GM19468 (cell line): ENCODE data around the gene LRRFIP1.

Experiments
- ATAC-seq: cut with Tn5 transposase; IDR thresholded peaks from one replicate; pipeline ENCODE4 v1.9.1; 2021; ENCODE audit warnings: mild to moderate bottlenecking, moderate library complexity, moderate number of reproducible peaks; ENCODE audit not compliant: unreplicated experiment; ENCODE audit errors: extremely low read depth

LRRFIP1 gene

DNA sequence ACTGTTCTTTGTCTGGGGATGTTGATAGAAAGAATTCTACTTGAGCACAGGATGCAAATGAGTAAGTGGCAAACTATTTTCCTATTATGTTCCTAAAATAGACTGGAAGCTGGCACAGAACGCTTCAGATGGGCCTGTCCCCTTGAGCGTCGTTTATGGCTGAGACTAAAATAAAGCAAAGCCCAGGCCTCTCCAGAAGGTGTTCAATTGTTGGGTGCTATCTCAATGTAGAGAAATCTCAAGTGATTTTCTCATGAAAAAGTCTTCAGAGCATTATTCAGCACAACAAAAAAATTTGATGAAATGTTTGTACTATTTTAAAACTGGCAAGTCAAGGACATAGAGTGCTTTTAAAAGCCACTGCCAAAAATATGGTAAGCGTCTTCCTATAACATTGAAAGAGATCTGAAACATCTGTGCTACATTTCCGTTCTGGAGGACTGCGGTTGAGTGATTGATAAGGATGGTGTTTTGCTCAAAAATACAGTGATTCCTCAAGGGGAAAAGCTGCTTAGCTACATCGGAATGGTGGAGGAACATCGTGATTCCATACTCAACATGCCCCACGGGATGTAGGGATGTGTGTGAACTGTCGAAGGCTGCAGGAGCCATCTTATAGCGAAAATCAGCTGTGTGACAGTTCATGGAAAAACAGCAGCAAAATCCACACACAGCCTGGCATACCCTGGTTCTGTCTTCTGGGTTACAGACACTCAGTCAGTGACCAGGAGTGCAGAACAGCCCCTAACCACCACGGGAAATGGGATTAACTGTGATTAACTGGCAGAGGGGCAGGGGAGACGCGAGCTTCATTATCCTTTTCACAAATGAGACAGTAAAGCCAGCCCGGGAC lies 10.4 kb upstream of the LRRFIP1 start:
- ATAC-seq: no peak

DNA sequence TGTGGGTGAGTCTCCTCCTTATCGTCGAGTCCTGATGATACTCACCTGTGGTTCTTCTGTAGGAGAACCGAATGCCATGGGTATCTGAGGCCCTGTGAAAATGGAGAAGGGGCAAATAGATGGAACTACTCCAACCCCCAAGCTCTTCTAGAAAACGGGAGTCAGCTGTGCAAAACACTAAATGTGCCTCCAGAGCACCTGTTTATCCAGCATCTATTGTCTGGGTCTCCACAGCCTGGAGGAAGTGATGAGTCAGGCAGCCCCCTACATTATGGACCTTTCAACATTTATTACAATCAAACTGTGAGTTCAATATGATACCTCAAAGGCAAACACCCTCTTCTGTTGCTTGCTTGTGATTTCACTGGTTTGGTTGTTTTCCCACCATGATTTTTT lies 9.8 kb upstream of the LRRFIP1 start:
- no peak for ATAC-seq

DNA sequence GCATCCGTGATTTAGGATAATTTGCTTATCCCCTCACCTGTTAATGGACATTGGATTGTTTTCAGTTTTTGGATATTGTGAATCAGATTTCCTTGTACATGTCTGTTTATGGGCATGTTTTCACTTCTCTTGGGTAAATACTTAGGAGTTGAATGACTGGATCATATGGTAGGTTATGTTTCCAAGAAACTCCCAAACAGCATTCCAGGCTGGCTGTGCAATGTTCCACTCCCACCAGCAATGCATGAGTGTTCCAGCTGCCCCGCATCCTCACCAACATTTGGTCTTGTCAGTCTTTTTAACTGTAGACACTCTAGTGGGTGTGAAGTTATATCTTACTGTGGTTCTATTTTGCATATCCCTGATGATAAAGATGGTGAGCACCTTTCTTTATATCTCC lies 8.9 kb upstream of the LRRFIP1 start:
- no peak for ATAC-seq

DNA sequence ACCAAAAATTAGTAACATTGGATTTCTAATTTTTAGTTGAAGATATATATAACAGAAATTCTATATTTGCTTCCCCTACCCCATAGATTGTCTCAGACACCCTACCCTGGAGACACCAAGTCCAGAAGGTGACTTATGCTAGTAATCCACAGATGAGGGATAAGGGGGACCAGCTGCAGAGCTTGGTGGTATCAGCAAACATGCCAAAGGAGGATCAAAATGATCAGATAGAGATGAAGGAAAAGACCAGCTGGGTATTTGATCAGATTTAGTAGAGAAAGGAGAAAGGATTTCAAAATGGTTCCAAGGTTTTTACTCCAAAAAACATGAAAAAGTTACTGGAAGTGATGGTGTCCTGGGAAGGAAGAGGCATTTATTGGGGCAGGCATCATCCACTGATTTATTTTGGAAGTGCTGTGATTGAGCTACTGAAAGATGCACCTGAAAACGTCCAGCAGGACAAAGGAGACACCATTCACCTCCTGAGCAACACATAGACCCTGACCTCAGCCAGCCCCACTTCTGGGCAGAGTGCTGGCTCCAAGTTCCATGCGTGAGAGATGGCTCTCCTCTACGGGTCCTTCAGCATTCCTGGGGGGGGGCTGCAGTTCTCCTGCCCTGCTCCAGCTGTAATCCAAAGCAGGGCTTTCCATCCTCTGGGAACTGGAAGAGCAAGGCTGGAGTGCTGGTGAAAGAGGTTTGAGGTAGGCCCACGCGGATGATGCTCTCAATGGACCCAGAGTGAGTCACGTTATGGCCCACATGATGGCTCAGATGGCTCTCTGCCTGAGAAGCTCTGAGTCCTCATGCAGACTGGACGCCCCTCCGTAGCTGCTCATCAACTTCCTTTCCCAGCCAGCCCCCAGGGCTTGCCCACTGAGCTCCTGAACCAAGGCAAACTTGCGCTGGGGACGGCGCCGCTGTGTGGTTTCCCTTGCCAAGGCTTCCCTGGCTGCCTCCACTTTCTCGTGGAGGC lies 3.7 kb upstream of the LRRFIP1 start:
- no peak for ATAC-seq

DNA sequence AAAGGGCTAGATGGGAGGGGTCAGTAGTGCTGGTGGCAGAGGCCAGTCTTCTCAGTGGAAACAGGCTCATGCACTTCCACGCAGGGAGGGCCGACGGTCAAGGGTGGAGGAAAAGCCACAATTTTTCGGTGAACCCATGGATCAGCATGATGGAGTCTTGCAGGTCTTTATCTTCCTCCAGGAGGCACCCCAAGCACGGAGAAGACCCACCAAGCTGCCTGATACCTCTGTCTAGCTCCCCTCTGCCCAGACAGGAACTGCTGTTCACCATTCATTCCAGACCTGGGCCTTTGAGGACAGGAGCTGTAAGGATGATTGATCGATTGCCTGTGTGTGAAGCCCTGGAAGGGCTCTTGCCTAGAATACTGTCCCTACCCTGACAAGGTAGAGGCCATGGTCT lies 2.8 kb upstream of the LRRFIP1 start:
- no peak for ATAC-seq

DNA sequence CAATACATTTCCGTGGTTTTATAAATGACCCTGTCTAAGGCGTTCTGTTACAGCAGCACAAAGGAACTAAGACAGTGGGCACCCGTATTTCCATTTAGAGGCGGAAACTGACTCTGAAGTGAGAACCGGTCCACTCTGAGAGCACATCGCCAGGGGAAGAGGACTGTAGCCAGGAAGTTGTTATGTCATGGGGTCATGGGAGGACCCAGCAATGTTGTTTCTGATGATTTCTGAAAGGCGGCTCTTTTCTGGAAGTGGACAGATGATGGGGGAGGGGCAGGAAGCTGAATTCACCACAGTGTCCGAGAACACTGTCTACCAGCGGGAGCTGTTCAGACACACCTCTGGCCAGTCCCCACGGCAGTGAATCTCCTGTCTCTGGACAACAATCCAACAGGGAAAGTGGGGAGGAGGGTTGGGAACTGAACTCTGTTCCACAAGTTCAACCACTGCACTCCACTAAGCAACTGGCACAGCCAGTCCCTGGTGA lies 2.1 kb upstream of the LRRFIP1 start:
- no peak for ATAC-seq

DNA sequence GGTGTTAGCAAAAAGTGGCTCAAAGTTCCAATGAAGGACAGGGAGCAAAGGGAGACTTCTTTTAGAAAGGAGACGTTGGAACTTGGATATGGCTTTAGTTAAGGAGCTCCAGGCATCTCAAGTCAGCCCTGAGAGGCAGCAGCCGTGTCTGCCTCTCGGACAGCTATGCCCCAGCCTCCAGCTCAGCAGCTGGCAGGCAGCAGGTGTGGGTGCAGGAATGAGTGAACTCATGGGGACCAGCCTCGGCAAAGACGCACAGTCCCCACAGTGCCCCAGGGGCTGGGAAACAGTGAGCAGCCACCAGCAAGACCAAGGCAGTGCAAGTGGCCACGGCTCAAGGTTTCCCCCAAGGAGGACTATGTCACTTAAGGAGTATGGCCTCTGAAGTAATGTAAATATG lies 1.6 kb upstream of the LRRFIP1 start:
- no peak for ATAC-seq

DNA sequence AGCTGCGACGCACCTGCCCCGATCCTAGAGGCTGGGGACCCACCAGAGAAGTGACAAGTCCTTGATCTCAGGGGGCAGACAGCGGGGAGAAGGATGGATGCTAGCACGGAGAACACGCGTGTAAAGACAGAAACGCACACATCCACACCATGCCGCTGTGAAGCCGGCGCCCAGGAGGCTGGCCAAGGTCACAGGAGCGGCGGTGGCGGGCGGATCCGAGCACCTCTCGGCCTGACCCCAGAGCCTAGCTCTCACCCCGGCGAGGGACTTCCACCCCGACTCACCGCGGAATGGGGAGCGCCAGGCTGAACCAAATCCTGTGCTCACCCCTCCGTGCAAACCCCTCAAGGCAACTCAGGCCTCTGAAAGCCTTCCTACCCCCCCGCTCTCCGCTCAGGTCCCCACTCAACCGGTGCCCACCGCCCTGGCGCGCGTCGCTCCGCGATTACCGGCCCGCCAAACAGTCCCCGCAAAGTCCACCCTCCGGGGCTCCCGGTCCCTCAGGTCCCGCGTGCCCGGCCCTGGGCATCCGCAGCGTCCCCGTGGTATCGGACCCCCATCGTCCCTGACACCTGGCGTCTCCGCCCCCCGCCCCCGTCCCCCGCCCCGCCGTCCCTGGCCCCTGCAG lies 460 bp upstream of the LRRFIP1 start:
- ATAC-seq: no peak

DNA sequence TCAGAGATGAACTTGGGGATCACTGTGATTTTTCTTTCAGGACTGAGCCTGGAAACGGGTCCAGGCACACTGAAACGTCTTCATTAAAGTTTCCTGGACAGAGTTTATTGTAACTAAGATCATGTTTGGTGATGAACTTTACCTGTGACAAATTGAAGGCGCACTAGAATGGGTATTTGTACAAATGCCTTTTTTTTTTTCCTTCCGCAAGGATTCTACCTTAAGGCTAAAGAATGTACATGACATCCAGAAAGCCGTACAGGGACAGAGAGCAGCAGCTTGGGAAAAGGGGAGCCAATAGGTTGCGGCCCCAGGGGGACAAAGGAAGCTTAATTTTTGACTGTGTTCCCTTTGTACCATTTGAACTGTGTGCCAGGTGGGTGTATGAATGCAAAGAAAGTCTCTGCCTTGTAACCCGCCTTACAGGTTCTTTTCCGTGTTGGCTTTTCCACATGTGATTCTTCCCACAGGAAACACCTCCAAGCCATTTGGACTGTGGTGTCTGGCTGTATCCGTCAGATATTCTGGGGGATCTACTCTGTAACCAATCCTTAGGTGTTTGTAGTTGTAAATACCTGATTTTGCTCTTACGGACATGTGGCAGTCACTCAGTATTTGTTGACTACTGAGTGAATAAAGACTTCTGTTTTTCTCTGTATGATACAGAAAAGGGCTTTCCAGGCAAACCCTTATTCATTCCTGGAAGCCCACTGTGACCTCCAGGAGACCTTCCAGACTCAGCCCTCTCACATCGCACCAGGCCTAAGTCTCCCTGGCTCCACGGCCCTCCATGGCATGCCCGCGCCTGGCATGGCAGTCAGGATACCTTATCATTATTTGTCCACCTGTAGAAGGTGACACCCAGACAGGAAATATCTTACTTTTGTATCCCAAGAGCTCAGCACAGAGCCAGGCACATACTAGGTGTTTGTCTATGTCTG lies 1.1 kb downstream of the LRRFIP1 start:
- ATAC-seq: no peak

DNA sequence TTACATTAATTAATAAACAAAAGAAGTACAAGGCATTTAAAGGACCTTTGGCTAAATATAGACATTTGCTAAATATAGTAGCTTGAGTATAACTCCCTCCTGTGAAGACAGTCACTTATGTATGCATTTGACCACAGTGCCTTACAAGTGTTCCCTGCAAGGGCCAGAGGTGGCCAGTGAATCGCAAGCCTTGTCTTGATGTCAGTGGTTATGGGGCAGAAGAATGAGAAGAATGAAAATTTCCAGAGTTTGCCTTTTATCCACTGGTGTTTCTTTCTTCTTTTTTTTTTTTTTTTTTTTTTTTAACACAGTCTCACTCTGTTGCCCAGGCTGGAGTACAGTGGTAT lies 1.8 kb downstream of the LRRFIP1 start:
- no peak for ATAC-seq

DNA sequence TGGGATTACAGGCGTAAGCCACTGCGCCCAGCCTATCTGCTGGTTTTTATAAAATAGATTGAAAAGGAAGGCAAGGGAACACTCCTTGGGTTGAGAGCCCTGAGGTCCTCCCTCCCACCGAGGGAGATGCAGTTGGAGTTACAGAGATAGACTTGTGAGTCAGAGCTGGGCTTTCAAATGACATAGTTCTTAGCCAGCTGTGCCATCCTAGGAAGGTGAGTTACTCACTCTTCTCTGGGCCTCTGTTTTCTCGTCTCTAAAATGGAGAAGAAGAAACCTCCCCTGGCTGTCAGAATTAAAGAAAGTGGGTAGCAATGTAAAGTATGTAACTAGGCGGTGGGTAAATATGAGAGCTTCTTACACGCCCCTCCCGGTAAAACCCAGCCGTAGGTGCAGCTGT lies 2.4 kb downstream of the LRRFIP1 start:
- ATAC-seq: no peak

DNA sequence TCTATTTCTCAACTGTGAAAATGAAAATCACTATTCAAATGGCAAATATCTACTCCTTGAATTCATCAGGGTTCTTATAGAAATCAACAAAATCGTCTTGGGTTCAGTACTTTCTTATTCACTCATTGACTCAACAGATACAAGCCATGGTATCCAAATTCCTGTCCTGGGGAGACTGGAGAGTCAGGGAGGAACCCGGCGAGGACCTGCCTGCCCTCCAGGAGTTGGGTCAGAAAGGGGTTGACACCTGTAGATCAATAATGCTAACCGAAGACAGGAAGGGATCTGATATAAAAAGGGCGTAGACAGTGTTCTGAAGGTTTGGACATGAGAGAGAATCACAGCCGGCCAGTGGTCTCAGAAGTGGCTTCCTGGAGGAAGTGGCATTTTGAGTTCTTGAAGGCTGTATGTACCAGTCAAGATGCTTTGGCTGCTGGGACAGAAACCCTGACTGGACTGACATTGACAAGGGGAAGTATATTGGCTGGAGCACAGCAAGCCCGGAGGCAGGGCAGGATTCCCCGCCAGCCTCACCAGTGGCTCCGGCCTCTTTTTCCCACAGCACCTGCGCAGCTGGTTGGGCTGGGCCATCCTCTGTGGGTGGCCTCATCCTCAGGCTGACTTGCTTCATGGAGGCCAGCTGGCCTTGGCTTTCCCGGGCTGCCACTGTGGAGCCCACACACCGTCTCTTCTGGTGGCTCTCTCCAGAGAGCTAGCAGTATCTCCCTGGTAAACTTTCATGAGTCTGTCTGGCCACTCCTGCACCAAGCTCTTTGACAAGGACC lies 3.0 kb downstream of the LRRFIP1 start:
- no peak for ATAC-seq

DNA sequence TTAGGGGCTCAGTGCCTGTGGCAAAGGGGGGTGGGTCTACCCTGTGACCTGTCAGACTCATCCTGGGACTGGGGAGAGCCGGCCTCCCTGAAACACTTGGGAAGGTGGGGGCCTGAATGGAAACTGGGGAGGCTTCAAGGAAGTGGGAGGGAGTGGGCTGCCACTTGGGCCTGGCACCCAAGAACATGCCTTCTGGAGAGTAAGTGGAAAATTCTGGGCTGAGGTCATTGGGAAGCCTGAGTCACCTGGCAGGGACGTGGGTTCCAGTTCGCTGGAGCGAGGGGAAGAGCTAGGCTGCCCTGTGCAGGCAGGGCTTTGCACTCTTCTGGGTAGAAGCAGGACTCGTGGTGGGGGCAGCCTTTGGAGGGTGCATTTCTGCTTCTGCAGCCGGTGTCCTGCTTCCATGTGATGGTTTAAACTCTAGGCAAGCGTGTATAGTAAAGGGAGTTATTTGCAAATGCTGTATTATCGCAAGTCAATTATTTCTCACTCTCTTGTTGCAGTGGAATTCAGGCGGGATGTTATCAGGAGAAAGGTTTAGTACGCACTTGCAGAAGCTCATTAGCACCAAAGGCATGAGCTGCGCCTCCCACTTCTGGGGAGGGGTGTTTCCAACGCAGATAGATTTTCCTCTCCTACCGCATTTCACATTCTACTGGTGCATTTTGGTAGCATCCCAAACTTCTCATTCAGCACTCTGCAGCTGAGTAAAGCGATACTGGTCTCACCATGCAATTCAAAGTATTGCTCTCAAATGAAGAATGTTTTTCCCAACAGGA lies 3.8 kb downstream of the LRRFIP1 start:
- no peak for ATAC-seq

DNA sequence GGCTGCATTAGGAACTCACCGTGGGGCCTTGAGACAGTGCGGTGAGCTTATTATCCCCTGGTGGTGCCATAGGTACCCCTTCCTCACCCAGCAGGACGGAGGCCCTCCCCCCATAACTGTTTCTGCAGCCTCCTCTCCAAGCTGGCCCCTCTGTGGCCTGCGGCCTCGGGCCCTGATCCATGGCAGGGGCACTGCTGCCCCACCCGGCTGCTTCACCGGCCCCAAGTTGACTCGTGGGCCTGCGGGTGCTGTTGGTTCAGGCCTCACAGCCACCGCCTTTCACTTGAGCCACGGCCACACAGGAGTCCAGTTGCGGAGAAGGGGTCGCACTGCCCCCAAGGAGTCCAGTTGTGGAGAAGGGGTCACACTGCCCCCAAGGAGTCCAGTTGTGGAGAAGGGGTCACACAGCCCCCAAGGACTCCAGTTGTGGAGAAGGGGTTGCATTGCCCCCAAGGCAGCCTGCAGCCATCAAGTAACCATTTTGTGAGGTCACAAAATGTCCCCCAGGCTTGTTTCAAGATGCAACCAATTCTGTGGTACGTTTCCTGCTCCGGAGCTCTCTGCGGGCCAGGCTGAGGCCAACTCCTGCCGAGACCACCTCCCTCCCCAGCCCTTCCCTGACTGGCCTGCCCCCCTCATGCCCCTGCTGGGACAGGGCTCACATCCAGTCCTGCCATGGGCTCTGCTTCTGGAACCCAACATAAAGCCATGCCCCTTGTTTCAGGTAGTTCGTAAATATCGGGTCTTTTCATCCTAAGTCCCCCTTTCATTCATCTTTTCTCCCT lies 4.6 kb downstream of the LRRFIP1 start:
- ATAC-seq: no peak

DNA sequence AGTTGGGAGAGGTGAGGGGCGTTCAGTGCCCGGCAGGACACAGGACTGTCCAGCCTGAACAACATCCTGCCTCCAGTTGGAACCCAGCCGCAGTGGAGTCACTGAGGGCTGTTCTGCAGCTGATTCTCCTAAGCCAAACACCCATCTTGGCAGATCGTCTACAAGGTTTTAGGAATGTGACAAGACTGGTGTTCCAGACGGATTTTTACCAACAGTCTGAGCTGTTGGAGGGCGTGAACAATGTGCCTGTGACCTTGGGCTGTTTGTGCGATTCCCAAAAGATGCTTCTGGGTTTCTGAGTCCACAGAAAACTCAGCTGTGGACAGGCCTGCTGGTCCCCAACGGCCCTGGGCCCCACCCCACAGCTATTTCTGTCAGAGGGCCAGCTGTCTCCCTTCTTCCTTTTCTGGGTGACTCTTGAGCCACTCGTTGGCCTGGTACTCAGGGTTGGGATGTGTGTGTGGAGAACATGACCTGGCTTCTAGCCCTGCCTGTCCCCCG lies 5.7 kb downstream of the LRRFIP1 start:
- no peak for ATAC-seq

DNA sequence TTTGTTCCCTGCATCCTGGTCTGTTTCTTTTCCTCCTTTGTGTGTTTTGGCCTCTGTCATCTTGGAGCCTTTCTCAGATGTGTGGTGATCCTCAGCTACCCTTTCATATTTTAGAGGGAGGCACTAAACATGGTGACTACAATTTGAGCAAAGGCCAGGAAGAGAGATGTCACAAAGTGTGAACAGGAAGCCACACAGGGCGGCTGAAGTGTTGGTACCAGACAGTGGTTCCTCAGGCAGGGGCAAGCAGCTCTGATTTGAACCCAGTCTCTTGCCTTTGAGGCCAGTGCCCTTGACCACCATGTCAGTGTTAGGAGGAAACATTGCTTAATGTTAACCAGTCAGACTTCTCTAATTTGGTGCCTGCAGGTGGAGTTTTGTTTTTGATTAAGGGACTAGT lies 9.2 kb downstream of the LRRFIP1 start:
- ATAC-seq: no peak

DNA sequence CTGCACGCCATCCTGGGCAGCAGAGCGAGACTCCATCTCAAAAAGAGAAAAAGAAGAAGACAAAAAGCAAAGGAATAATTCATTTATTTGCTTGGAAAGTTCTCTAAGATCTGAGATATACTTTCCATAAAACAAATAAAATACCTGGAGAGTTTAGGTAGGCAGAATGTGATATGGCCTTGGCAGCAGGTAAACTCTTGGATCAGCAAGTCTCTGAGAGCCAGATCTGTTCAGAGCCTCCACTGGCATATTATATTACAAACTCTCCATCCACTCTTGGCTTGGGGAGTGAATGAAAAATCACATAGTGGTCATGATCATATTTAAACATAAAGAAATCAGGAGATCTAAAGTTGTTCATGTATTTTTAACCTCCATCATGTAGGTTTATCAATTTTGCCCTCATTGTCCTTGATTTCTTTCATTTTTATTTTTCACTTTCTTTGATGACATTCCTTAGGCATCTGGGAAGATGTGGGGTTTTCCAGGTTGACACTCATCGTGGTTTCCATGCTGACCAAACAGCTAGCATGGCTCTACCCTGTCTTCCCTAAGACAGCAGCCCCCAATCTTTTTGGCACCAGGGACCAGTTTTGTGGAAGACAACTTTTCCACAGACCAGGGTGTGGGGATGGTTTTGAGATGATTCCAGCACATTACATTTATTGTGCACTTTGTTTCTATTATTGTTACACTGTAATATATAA lies 10.2 kb downstream of the LRRFIP1 start:
- no peak for ATAC-seq
